K562 (cell line): ENCODE data around the gene SRRT. TPM values are rescaled to one million over a fixed set of nuclear protein-coding genes. Genes with fewer than 3 reads are reported as not detected.
A peak's percentile ranks its signal among the peaks of the same experiment; 100 is the strongest.

Experiments used
- CCNT2 ChIP-seq: IDR thresholded peaks from 2 replicates; pipeline ENCODE4 v1.6.1; 2011; ENCODE audit warnings: borderline replicate concordance, low read depth, mild to moderate bottlenecking, moderate library complexity, mixed read lengths, low read length; ENCODE audit not compliant: insufficient read length; ENCODE audit errors: extremely low read depth
- CHD7 ChIP-seq: fragments of 200-600 bp; sonication (generic); IDR thresholded peaks from one replicate; pipeline ENCODE4 v1.6.1; 2012; ENCODE audit warnings: mild to moderate bottlenecking, low read depth, low read length, inconsistent platforms
- GTF2E2 ChIP-seq: fragments of 200-800 bp; sonication (Bioruptor generic); IDR thresholded peaks from 2 replicates; pipeline ENCODE4 v1.6.1; 2016; ENCODE audit warnings: missing genetic modification characterization, missing compliant biosample characterization
- NFYB ChIP-seq: IDR thresholded peaks from 2 replicates; pipeline ENCODE4 v1.6.1; 2011; ENCODE audit warnings: mild to moderate bottlenecking, moderate library complexity; ENCODE audit not compliant: insufficient read length; ENCODE audit errors: extremely low read depth
- PRMT5 ChIP-seq: sonication (generic); formaldehyde crosslinking; IDR thresholded peaks from 2 replicates; pipeline ENCODE4 v1.5.0; 2020; ENCODE audit warnings: missing genetic modification reagents
- RUNX1 ChIP-seq: sonication (generic); IDR thresholded peaks from 2 replicates; pipeline ENCODE4 v1.6.1; 2016; ENCODE audit warnings: antibody characterized with exemption, low read depth
- SETDB1 ChIP-seq: IDR thresholded peaks from one replicate; pipeline ENCODE4 v1.6.1; 2012; ENCODE audit warnings: low read length, control low read depth, inconsistent platforms
- TAF1 ChIP-seq: IDR thresholded peaks from 2 replicates; pipeline ENCODE4 v1.6.1; 2011; ENCODE audit warnings: mild to moderate bottlenecking, low read length, moderate library complexity; ENCODE audit not compliant: insufficient read depth, control insufficient read depth, severe bottlenecking; ENCODE audit errors: extremely low read depth
- ZBTB7A ChIP-seq: IDR thresholded peaks from 2 replicates; pipeline ENCODE4 v1.6.1; 2011; ENCODE audit warnings: low read depth, mild to moderate bottlenecking, low read length, moderate library complexity, borderline replicate concordance; ENCODE audit not compliant: control insufficient read depth
- polyA plus RNA-seq, 8 experiments: library from polyadenylated mRNA; depleted of rRNA in 4 of 8; stranded (reverse) in 5 of 8; unstranded in 3 of 8; fragments of >200 nt; fragmentation: Nextera tagmentation in 2 of 8; fragmentation: Illumina TruSeq in 1 of 8; extraction: Ambion mirVana in 2 of 8; extraction: Trizol in 1 of 8; gene quantifications; 2 replicates each; pipeline versions ENCODE4 v1.2.1 to v1.2.3, GENCODE V29; 2011 to 2014; ENCODE audit warnings: inconsistent platforms in 1 of 8, missing spikeins in 1 of 8
- total RNA-seq, 7 experiments: library from RNA; depleted of rRNA in 6 of 7; stranded (reverse); fragments of >200 nt in 6 of 7; fragmentation: Illumina TruSeq in 2 of 7; extraction: Trizol in 2 of 7; gene quantifications; 2 replicates each; pipeline versions ENCODE4 v1.2.1 to v1.2.3, GENCODE V29; 2011 to 2021; ENCODE audit warnings: low replicate concordance in 1 of 7
- TF ChIP-seq, protein P1 (sequence below): sonication (generic); formaldehyde crosslinking; IDR thresholded peaks from 2 replicates; pipeline ENCODE4 v1.8.1; 2023; ENCODE audit warnings: missing genetic modification reagents, mild to moderate bottlenecking, borderline replicate concordance

Gene SRRT
- total and polyA plus RNA-seq, 9 of the 15 experiments (the other 6 are each of a cell fraction or from before 2014, with no cell fraction given): 10.3 to 263 (median 84.4) TPM

- no peak for TF ChIP-seq CHD7
- TF ChIP-seq GTF2E2 (tag): 0 out of 2 replicates have a peak, but pooled peaks have one; percentile 63
- no peak for TF ChIP-seq SETDB1
- TF ChIP-seq NFYB: no peak
- TF ChIP-seq, protein P1, sequence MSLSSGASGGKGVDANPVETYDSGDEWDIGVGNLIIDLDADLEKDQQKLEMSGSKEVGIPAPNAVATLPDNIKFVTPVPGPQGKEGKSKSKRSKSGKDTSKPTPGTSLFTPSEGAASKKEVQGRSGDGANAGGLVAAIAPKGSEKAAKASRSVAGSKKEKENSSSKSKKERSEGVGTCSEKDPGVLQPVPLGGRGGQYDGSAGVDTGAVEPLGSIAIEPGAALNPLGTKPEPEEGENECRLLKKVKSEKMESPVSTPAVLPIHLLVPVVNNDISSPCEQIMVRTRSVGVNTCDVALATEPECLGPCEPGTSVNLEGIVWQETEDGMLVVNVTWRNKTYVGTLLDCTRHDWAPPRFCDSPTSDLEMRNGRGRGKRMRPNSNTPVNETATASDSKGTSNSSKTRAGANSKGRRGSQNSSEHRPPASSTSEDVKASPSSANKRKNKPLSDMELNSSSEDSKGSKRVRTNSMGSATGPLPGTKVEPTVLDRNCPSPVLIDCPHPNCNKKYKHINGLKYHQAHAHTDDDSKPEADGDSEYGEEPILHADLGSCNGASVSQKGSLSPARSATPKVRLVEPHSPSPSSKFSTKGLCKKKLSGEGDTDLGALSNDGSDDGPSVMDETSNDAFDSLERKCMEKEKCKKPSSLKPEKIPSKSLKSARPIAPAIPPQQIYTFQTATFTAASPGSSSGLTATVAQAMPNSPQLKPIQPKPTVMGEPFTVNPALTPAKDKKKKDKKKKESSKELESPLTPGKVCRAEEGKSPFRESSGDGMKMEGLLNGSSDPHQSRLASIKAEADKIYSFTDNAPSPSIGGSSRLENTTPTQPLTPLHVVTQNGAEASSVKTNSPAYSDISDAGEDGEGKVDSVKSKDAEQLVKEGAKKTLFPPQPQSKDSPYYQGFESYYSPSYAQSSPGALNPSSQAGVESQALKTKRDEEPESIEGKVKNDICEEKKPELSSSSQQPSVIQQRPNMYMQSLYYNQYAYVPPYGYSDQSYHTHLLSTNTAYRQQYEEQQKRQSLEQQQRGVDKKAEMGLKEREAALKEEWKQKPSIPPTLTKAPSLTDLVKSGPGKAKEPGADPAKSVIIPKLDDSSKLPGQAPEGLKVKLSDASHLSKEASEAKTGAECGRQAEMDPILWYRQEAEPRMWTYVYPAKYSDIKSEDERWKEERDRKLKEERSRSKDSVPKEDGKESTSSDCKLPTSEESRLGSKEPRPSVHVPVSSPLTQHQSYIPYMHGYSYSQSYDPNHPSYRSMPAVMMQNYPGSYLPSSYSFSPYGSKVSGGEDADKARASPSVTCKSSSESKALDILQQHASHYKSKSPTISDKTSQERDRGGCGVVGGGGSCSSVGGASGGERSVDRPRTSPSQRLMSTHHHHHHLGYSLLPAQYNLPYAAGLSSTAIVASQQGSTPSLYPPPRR (CRISPR knock-in tag): no peak
- peak; percentile 86; the same call in 1 of the 2 replicates for TF ChIP-seq PRMT5 (CRISPR knock-in tag)
- peak; percentile 56 for TF ChIP-seq ZBTB7A
- peak; percentile 33; the same call in 1 of the 2 replicates for TF ChIP-seq RUNX1
- TF ChIP-seq TAF1: peak; percentile 79
- peak; percentile 76 for TF ChIP-seq CCNT2
These were observed 14.3 kb downstream of the SRRT start, which contains the start of gene UFSP1 (continued) for GRCh38 chr7:100888988-100889750.
